Mammary microvascular endothelial cell (primary cell): ENCODE data around the gene MAGEA12. TPM values are rescaled to one million over a fixed set of nuclear protein-coding genes. Genes with fewer than 3 reads are reported as not detected.

Source experiments
- total RNA-seq: library from RNA; depleted of rRNA; stranded (reverse); fragments of >200 nt; gene quantifications from 2 replicates; pipeline ENCODE4 v1.2.3, GENCODE V29; 2015

The MAGEA12 gene
- not detected in 2 replicates for total RNA-seq

GRCh38 chrX:152733261-152733975 lies at the start of gene MAGEA12, which contains the start of gene CSAG1:
Gene MAGEA12 (plus strand): TSS chrX:152733757. CDS start chrX:152736162, 2,405 bp downstream.
Gene CSAG1 (minus strand): TSS chrX:152733721. CDS start chrX:152732460, 1,261 bp downstream.

GRCh38 chrX:152697952-152698931 lies 35.3 kb upstream of the MAGEA12 start, which contains the start of gene MAGEA3:
Gene MAGEA3 (plus strand): TSS chrX:152698794. CDS start chrX:152700833, 2,039 bp downstream.

GRCh38 chrX:152709173-152709572 lies 24.4 kb upstream of the MAGEA12 start, which contains the start of gene CSAG2:
Gene CSAG2 (minus strand): TSS chrX:152709273. CDS start chrX:152709112, 161 bp downstream.

GRCh38 chrX:152713815-152714787 lies 19.5 kb upstream of the MAGEA12 start, which contains the start of gene MAGEA2B:
Gene MAGEA2B (plus strand): TSS chrX:152714628. CDS start chrX:152717107, 2,479 bp downstream.

GRCh38 chrX:152753686-152754650 lies 20.4 kb downstream of the MAGEA12 start, which contains the start of gene MAGEA2:
Gene MAGEA2 (minus strand): TSS chrX:152753842. CDS start chrX:152751363, 2,479 bp downstream.

GRCh38 chrX:152758918-152759317 lies 25.4 kb downstream of the MAGEA12 start, which contains the start of gene CSAG3:
Gene CSAG3 (plus strand): TSS chrX:152759218.

GRCh38 chrX:152769549-152770289 lies 36.2 kb downstream of the MAGEA12 start, which contains the start of gene MAGEA6:
Gene MAGEA6 (minus strand): TSS chrX:152769689. CDS start chrX:152767650, 2,039 bp downstream.

Other genes with a start within 250 kb of the MAGEA12 start
- gene GABRQ, start 95.9 kb upstream of the MAGEA12 start, total RNA-seq = 0.05 and 0.13 TPM in 2 replicates
- gene MAGEA3, start 35.0 kb upstream of the MAGEA12 start, total RNA-seq = not detected in 2 replicates
- not detected in 2 replicates for gene CSAG2, start 24.5 kb upstream of the MAGEA12 start, total RNA-seq
- gene MAGEA2B, start 19.1 kb upstream of the MAGEA12 start, total RNA-seq = not detected in 2 replicates
- not detected in 2 replicates for gene CSAG1, start within 50 bp of the MAGEA12 start, total RNA-seq
- gene MAGEA2, start 20.1 kb downstream of the MAGEA12 start, total RNA-seq = not detected in 2 replicates
- not detected in 2 replicates for gene CSAG3, start 25.5 kb downstream of the MAGEA12 start, total RNA-seq
- not detected in 2 replicates for gene MAGEA6, start 35.9 kb downstream of the MAGEA12 start, total RNA-seq
- 37.4 and 42.4 TPM in 2 replicates for gene CETN2, start 97.0 kb downstream of the MAGEA12 start, total RNA-seq
- gene NSDHL, start 97.3 kb downstream of the MAGEA12 start, total RNA-seq = 25.1 and 26.8 TPM in 2 replicates
- 43.6 and 47.2 TPM in 2 replicates for gene ZNF185, start 164.3 kb downstream of the MAGEA12 start, total RNA-seq